Astrocyte (in vitro differentiated cells and primary cell): ENCODE results near the gene AKAP13. TPM values are rescaled to one million over a fixed set of nuclear protein-coding genes. Genes with fewer than 3 reads are reported as not detected.

ENCODE experiments used
- DNase-seq: peaks from one replicate; pipeline ENCODE4 v3.0.0-alpha.2; 2010; ENCODE audit warnings: low read depth
- FAIRE-seq: peaks from 2 replicates; lab custom pipeline; 2011; peaks lifted over from hg19 to GRCh38; lab: Jason Lieb, UNC
- H2AFZ ChIP-seq: 2 replicates; pipeline ENCODE4 v1.6.0; 2012; ENCODE audit warnings: low read depth, low read length, inconsistent platforms
- H3K27ac ChIP-seq: 2 replicates; pipeline ENCODE4 v1.5.1; 2011; ENCODE audit warnings: low read depth, low read length, inconsistent platforms
- H3K27me3 ChIP-seq: 2 replicates; pipeline ENCODE4 v1.6.0; 2011; ENCODE audit warnings: low read length, inconsistent platforms; ENCODE audit not compliant: insufficient read depth
- H3K36me3 ChIP-seq: 2 replicates; pipeline ENCODE4 v1.5.1; 2011; ENCODE audit warnings: low read length, inconsistent platforms; ENCODE audit not compliant: insufficient read depth
- H3K4me1 ChIP-seq: 2 replicates; pipeline ENCODE4 v1.5.1; 2011; ENCODE audit warnings: low read length, inconsistent platforms; ENCODE audit not compliant: insufficient read depth
- H3K4me2 ChIP-seq: 2 replicates; pipeline ENCODE4 v1.6.0; 2012; ENCODE audit warnings: low read length, inconsistent platforms
- H3K4me3 ChIP-seq: 2 replicates; pipeline ENCODE4 v1.5.1; 2011; ENCODE audit warnings: low read depth, mild to moderate bottlenecking, low read length, inconsistent platforms; ENCODE audit not compliant: insufficient read depth
- H3K79me2 ChIP-seq: 2 replicates; pipeline ENCODE4 v1.6.0; 2012; ENCODE audit warnings: mild to moderate bottlenecking, low read length, inconsistent platforms; ENCODE audit not compliant: insufficient read depth
- H3K9ac ChIP-seq: 2 replicates; pipeline ENCODE4 v1.6.0; 2012; ENCODE audit warnings: mild to moderate bottlenecking, low read length, inconsistent platforms
- H3K9me3 ChIP-seq: 2 replicates; pipeline ENCODE4 v1.5.1; 2012; ENCODE audit warnings: low read depth, mild to moderate bottlenecking, low read length, inconsistent platforms; ENCODE audit not compliant: insufficient read depth
- H4K20me1 ChIP-seq: 2 replicates; pipeline ENCODE4 v1.6.0; 2012; ENCODE audit warnings: low read length, inconsistent platforms; ENCODE audit not compliant: insufficient read depth
- H3K27ac Mint-ChIP-seq: one replicate; pipeline ENCODE4 v1.8.0; 2021; ENCODE audit warnings: mild to moderate bottlenecking, mixed read lengths; ENCODE audit not compliant: unreplicated experiment
- H3K27me3 Mint-ChIP-seq: one replicate; pipeline ENCODE4 v1.8.0; 2021; ENCODE audit warnings: low read depth, mixed read lengths; ENCODE audit not compliant: unreplicated experiment
- H3K36me3 Mint-ChIP-seq: one replicate; pipeline ENCODE4 v1.8.0; 2021; ENCODE audit warnings: low read depth, mixed read lengths; ENCODE audit not compliant: unreplicated experiment
- H3K4me1 Mint-ChIP-seq: one replicate; pipeline ENCODE4 v1.8.0; 2021; ENCODE audit warnings: low read depth, mixed read lengths; ENCODE audit not compliant: unreplicated experiment
- H3K4me3 Mint-ChIP-seq: one replicate; pipeline ENCODE4 v1.8.0; 2021; ENCODE audit warnings: mild to moderate bottlenecking, moderate library complexity, mixed read lengths; ENCODE audit not compliant: unreplicated experiment
- H3K9me3 Mint-ChIP-seq: one replicate; pipeline ENCODE4 v1.8.0; 2021; ENCODE audit warnings: mild to moderate bottlenecking, mixed read lengths; ENCODE audit not compliant: unreplicated experiment
- CTCF ChIP-seq: IDR thresholded peaks from 2 replicates; pipeline ENCODE4 v1.5.1; 2011; ENCODE audit warnings: low read depth, mild to moderate bottlenecking, inconsistent platforms, low read length, moderate library complexity; ENCODE audit not compliant: insufficient read depth
- EZH2 ChIP-seq: IDR thresholded peaks from 2 replicates; pipeline ENCODE4 v1.6.1; 2012; ENCODE audit warnings: mild to moderate bottlenecking, low read length, inconsistent platforms; ENCODE audit not compliant: insufficient read depth
- total RNA-seq: library from RNA; stranded (reverse); gene quantifications from 2 replicates; pipeline ENCODE4 v1.2.1, GENCODE V29; 2021

Gene AKAP13
- total RNA-seq, 1 donor from 2014 or later, result 98.2 TPM

DNA sequence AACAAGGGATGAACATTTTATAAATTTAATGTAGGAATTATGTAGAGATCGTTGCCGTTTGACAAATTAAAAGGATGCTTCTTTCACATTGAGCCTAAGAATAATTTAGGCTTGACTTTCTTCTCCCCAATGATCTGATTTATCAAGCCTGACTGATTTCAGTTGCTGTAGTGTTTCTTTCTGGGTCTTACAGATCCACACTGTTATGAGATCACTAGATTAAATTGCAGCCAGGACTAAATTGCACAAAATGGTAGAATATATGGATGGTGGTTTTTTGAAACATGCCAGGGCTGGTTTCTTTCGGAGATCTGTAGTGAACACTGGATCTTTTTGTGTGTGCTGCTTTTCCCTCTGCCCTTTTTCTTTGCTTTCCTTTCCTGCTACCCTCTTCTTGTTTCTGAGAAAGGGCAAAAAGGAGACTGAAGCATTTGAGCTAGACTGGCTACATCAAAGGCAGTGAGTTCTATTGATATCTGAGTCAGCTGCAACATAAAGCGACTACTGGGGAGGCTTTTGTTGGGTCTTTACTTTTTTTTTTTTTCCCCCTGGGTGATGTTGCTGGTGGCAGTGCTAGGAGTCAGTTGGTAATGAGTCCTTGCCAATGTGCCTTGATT lies 83.0 kb downstream of the AKAP13 start:
- Histone ChIP-seq H3K4me2 (peak overlapping the region; percentile 49), H3K9ac (no peak overlapping the region), H3K4me1 (peaks cover 10% of the 10 kb centered on the region), H3K4me3 (no peak overlapping the region), H4K20me1 (peaks cover 66% of the 10 kb centered on the region), H2AFZ (no peak overlapping the region), H3K36me3 (no peaks in the 10 kb centered on the region), H3K9me3 (no peaks in the 10 kb centered on the region), H3K79me2 (peaks cover 73% of the 10 kb centered on the region), H3K27me3 (no peaks in the 10 kb centered on the region), H3K27ac (no peak overlapping the region)
- TF ChIP-seq EZH2 (no peak), CTCF (no peak)
- DNase-seq (no peak), FAIRE-seq (no peak)
- no peaks in the 10 kb centered on the region for H3K9me3 Mint-ChIP-seq
- peaks cover 4% of the 10 kb centered on the region for H3K36me3 Mint-ChIP-seq
- peak overlapping the region; percentile 58 for H3K4me3 Mint-ChIP-seq
- H3K27me3 Mint-ChIP-seq, result no peaks in the 10 kb centered on the region
- H3K27ac Mint-ChIP-seq, result peak overlapping the region; percentile 59
- peaks cover 39% of the 10 kb centered on the region for H3K4me1 Mint-ChIP-seq

- DNase-seq, result no peak
- peaks cover 72% of the 10 kb centered on the region for H3K79me2 ChIP-seq
- Mint-ChIP-seq H3K36me3 (peaks cover 4% of the 10 kb centered on the region), H3K27ac (peak overlapping the region; percentile 59), H3K4me1 (peaks cover 36% of the 10 kb centered on the region), H3K9me3 (no peaks in the 10 kb centered on the region), H3K4me3 (peak overlapping the region; percentile 40), H3K27me3 (no peaks in the 10 kb centered on the region)
- TF ChIP-seq EZH2 (no peak), CTCF (no peak)
- H2AFZ ChIP-seq, result no peak overlapping the region
- no peak for FAIRE-seq
- peak overlapping the region; percentile 49 for H3K4me2 ChIP-seq
- H3K9me3 ChIP-seq, result no peaks in the 10 kb centered on the region
- no peaks in the 10 kb centered on the region for H3K27me3 ChIP-seq
- peaks cover 66% of the 10 kb centered on the region for H4K20me1 ChIP-seq
- no peak overlapping the region for H3K9ac ChIP-seq
- H3K4me3 ChIP-seq, result no peak overlapping the region
- H3K4me1 ChIP-seq, result peaks cover 10% of the 10 kb centered on the region
- H3K27ac ChIP-seq, result no peak overlapping the region
- H3K36me3 ChIP-seq, result no peaks in the 10 kb centered on the region
These were observed 83.6 kb downstream of the AKAP13 start for GRCh38 chr15:85463976-85464375.

DNA sequence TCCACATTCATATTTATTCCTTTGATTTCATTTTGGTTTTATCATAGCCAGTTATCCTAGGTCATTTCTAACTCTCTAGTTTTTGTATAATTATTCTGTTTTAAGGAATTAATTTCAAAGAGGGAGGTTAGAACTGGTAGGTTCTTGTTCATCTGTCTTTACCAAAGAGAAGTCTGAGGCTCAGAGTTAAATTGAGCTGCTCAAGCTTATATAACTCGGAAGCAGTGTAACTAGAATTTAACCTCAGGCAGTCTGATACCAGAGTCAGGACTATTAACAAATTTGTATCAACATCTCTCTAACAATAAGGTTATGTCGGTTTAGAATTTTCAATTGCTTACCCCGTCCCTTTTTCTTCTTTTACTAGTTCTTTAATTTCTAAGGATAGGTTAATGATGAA lies 84.1 kb downstream of the AKAP13 start:
- Histone ChIP-seq H3K9ac (no peak overlapping the region), H3K36me3 (no peaks in the 10 kb centered on the region), H4K20me1 (peaks cover 69% of the 10 kb centered on the region), H3K27ac (no peak overlapping the region), H3K4me2 (no peak overlapping the region), H3K4me3 (no peak overlapping the region), H3K9me3 (no peaks in the 10 kb centered on the region), H3K79me2 (peaks cover 76% of the 10 kb centered on the region), H3K27me3 (no peaks in the 10 kb centered on the region), H3K4me1 (peaks cover 10% of the 10 kb centered on the region), H2AFZ (no peak overlapping the region)
- Mint-ChIP-seq H3K4me1 (peaks cover 34% of the 10 kb centered on the region), H3K27me3 (no peaks in the 10 kb centered on the region), H3K9me3 (no peaks in the 10 kb centered on the region), H3K36me3 (peaks cover 4% of the 10 kb centered on the region), H3K4me3 (no peak overlapping the region), H3K27ac (no peak overlapping the region)
- no peak for DNase-seq
- TF ChIP-seq CTCF, result no peak
- TF ChIP-seq EZH2, result no peak
- no peak for FAIRE-seq
